NCI-H748 treated with DMSO at 0.1 percent for 48 hours (cell line): Measurements from ENCODE around the gene TOX3.
A peak's percentile ranks its signal among the peaks of the same experiment; 100 is the strongest.

Experiments
- DNase-seq: peaks from one replicate; lab custom pipeline; 2025; lab: John Stamatoyannopoulos, UW

Gene TOX3

DNA sequence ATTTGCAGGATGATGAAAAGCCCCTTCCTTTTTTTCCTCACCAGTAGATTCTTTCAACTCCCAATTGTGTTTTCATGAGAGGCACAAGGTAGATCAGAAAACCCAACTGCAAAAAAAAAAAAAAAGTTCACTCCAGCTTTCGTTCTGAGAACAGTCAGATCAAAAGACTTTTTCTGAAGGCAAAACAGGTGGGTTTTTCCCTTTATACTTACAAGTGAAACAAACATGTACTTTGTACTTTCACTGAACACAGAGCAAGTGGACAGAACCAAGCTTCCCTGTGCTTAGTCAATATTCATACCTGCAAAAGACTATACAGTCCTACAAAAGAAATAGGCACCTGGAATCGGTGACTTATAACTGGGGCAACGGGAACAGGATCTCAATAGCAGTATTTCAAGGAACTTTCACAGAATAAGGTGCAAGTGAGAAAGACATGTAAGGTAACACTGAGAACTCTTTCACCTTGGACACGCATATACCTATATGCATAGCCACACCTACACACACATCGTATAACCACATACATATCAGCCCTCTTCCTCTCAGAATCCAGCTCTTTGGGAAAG is 54.1 kb downstream of the TOX3 start:
- no peak for DNase-seq

- no peak for DNase-seq
Measured at GRCh38 chr16:52491216-52491615, 55.7 kb downstream of the TOX3 start.

GRCh38 chr16:52489894-52490293 is 57.0 kb downstream of the TOX3 start:
- no peak for DNase-seq

DNA sequence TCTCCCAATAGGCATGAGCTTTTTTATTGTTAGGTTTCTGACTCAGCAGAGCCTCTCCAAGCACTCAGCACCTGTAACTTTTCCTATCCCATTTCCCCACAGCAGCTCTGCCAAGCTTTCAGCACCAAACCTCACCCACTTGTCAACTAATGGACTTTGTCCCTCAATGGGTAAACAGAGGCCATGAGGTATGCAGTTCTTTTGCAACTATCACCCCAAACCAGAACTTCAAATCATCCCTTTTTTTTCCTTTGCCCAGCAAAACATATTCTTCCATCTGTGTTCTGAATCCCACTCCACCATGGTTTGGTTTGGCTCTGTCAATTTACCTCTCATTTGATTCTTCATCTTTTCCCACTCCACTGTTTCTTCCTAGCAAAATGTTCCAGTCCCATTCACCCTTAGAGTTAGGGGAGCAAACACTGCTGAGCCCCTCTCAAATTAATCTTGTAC is 58.1 kb downstream of the TOX3 start:
- no peak for DNase-seq

DNA sequence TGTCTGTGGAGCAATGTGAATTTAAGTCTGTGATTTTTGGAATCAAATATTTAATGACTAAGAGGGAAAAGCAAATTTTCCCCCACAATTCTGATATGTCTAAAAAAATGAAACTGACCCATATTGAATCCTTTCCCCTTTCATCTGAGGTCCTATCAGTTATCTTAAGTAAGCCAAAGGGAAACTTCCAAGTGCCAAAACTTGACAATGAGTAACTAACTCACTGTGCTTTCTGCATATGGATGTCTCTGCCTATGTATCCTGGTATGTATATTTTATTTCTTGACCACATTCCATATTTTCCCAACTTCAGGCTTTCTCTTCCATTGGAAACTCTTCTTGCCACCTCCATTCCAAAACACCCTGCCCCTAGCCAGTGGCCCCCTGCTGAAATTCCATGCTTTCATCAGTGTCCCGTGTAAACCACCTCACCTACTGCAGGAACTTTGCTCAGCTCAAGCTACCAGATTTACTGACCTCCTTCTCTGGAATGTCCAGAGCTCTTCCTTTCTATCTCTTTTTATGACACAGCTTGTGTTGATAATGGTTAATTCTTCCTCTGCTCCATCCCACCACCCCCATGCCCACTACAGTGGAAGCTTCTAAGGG is 59.0 kb downstream of the TOX3 start:
- no peak for DNase-seq

DNA sequence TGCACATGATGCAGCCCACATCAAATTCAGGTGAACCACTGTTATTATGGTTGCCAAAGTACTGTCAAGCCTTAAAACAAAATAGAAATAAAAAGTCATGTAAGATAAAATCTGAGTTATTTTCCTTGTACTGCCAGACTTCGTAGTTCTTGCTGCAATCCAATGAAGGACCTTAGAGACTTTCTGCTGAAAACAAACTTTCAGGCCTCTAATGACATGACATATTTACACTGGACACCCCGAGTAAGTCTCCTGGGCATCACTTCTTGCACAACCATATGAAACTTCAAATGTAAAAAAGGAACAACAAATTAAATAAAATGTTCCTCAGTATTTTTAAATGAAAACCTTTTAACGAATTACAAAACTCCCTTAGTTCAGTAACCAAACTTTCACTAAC is 66.7 kb downstream of the TOX3 start:
- no peak for DNase-seq

DNA sequence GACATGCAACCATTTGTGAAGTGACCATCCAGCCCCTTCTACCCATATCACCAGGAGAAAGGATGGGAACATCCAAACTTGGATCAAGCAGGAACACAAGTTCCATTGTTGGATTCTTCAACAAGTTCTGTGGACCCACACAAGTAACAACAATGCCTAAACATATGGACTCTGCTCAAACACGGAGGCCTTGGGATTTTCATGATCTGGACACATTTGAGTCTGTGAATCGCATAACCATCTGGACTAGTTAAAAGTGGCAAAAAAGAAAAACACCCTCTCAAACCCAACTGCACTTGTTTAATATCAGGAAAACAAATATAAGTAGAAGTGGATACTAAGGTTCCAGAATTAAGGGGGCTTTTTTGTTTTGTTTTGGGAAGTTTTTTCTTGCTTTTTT is 70.8 kb downstream of the TOX3 start:
- DNase-seq = no peak

GRCh38 chr16:52474679-52475078 is 72.3 kb downstream of the TOX3 start:
- no peak for DNase-seq

DNA sequence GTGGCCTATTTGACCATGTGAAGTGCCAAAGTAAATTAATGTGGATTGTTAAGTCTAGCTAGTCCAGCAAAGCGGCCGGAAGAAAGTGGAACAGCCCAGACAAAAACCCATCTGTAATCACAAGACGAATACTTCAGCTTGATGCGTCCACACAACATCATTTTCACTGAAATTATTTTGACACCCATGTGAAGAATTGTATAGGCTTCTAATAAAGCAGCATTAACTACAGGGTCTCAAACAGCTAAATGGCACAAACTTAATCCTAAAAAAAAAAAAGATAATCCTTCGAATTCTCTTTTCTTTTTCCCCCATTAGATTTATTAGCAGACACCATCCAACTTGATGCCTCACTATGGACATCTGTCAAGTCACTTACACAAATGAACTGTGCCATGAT is 73.8 kb downstream of the TOX3 start:
- DNase-seq = no peak

DNA sequence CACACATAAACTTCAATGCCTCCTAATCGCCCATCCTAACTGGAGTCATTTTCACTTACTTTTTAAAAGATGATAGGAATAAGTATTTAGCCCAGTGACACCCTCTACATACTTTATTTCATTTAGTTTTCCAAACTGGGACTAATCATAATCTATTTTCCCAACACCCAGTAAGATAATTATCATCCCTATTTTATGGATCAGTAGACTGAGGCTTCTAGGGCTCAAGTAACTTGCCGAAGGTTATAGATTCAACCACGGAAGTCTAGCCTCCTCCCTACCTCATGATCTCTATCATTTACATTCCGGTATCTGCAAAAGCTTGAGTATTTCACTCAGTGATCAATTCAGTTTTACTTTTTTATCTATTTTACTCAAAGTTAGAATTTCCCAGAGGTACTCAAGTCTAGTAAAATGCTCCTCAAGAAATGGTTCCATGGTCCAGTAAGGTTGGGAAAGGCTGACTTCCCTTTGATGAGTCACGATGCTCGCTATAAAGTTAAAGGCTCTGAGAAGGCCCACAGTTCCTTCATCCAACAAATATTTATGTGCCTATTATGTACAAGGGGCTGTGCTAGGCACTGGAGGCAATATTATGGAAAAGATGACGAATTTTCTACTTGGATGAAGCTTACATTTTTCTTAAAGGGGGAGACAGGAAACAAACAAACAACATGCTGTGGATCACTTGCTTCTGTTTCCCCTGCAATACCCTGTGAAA is 75.1 kb downstream of the TOX3 start:
- DNase-seq = no peak

DNA sequence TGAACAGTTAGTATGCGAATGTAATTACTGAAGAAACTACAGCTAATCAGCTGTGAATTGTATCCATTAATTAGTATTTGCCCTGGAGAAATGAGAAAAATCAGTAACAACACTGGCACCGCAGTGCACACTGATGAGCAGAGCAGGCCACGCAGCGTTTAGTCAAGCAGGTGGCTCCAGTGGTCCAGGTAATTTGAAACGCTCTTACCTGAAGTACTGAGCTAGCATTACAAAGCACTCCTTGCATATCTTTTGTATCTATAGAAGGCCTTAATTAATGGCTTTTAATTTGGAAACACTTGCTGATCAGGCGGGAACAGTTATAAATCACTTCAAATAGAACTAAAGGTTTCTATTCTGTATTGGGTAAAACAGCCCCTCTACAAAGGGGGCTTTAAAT is 76.4 kb downstream of the TOX3 start:
- peak; percentile 84 for DNase-seq

DNA sequence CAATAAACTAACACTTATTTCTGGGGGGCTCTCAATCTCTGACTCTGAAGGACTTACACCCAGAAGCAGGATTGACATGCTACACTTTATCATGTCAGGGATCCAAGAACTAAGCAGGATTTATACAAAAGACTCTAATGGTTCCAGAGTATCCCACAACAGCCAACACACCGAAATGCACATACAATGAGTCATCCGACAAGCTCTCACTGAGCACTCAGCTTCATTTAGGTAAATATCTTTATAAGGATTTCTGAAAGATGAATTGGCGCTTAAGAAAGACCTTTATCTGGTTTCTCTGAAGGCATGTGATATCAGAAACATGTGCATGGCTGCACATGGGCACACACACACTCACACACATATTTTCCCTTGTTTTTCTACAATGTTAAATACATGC is 77.2 kb downstream of the TOX3 start:
- DNase-seq = peak; percentile 29

- DNase-seq = no peak
Measured at GRCh38 chr16:52469091-52469490, 77.9 kb downstream of the TOX3 start.

- DNase-seq = no peak
Measured at GRCh38 chr16:52467753-52468152, 79.2 kb downstream of the TOX3 start.

- DNase-seq = peak; percentile 70
Measured at GRCh38 chr16:52466994-52467393, 79.9 kb downstream of the TOX3 start.

DNA sequence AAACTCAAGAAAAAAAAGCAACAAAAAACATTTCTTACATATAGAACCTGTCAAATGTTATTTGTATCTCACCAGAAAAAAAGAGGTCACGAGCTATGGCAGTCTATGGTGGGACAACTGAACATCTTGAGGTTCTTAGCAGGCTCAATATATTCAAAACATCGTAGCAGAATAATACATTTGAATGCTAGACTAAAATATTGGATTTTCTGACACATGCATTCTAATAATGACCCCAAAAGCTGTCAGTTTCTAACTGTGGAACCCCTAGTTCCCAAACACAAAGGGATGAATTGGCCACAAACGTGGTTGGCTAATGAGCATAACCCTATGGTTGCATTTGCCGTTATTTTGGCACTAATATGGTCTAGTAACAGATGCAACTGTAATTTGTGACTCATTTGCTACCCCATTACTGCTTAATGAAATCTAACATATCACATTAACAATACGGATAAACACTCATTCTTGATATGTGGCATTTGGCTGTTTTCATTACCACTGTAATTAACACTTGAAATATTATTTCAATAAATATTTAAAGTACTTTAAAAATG is 81.2 kb downstream of the TOX3 start:
- no peak for DNase-seq

GRCh38 chr16:52463904-52464303 is 83.0 kb downstream of the TOX3 start:
- no peak for DNase-seq

- DNase-seq = no peak
Measured at GRCh38 chr16:52462816-52463215, 84.1 kb downstream of the TOX3 start.

DNA sequence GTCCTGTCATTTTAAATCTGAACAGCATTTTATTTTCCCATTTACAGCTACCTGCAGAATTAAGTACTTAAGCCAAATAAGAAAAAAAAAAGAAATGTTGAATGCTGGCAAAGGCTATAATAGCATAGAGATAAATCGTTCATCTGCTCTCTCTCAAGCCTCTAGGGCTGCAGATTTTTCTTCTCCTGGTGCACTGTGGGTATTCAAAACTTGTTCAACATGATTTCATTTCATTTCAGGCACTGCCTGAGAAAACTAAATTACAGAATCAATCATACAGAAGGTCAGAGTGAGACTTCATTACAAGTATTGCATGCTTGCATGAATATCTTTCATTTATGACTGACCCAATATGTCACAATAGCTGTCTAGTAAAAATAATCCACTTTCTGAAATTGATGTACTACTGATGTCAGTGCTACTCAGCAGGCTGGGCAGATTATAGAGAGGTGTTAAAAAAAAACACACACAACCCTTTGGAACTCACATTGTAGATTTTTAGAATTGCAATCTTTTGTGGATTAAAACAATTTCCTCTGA is 86.2 kb downstream of the TOX3 start:
- no peak for DNase-seq

DNA sequence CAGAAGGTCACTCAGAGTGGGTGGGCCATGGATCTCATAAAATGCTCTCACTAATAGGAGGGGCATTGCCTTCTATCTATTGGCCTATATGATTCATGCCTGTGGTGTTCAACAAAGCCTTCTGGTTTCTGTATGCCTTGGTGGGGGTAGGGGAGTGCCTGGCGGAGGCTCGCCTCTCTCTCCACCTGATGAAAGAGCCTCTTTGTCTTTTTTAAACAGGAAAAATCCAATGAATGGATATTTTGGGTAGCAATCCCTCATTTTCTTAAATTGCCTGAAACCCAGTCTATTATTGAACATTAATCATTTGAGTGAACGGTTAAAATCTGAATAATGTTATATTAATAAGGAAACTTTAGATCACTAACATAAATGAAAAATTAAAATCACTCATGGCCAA is 90.6 kb downstream of the TOX3 start:
- DNase-seq = no peak

DNA sequence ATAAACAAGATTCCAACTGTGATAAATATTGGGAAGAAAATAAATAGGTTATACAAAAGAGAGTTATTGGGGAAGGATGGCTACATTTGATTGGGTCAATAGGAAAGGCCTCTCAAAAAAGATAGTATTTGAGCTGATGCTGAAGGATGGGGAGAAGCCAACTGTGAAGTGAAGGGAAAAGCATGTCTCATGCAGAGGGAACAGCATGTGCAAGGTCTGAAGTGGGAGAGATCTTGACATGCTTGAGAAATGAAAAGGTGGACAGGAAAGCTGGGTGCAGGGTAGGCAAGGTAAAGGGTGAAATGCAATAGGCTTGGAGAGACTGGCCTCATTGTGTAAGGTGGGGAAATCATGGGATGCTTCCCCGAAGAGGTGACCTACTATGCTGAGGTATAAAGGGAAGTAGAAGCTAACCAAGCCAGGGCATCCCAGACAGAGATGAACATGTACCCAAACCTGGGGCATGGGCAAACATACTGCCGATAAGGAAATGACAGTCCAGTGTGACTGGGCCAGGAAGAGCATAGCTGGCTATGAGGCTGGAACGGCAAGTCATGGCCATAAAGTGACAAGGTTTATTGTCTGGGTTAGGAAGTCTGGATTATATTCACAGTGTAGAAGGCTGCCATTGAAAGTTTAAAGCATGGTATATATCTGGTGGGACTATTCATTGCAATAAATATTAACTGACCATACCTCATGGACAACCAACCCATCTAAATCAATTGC is 91.2 kb downstream of the TOX3 start:
- no peak for DNase-seq

DNA sequence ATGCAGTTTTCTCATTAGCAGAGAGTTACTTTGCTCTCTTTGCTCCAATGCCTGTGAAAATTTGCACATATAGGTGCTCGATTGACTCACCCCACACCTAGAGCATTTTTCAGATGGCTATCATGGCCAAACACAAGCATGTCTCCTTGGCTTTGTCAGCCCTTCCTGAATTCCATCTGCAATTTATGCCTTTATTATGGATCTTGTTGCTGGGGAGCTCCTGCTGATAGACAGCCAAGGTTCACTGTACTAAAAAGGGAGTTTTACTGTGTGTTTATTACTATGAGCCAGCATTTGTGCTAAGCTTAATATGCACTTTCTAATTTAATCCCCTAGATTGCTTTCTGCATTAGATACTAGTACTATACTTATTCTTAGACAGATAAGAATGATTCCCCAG is 93.3 kb downstream of the TOX3 start:
- DNase-seq = no peak
